ENCODE data around the gene SLC16A9.

Gene SLC16A9

GRCh38 chr10:59753267-59753666, 43.6 kb upstream of the SLC16A9 start, which contains the start of gene MRLN:
Gene MRLN (minus strand): TSS chr10:59753455.
- Histone ChIP-seq H3K27me3 (ENCODE audit: insufficient read depth, low read length) (no peaks in the 10 kb centered on the region), H2AFZ (ENCODE audit: low read length) (no peak within 1 kb of the TSS), H3K9ac (ENCODE audit: low read length) (no peak within 1 kb of the TSS), H3K9me2 (ENCODE audit: low read depth, low read length) (no peaks in the 10 kb centered on the region), H3K4me2 (ENCODE audit: low read length) (no peak within 1 kb of the TSS), H4K20me1 (ENCODE audit: insufficient read depth, low read length) (no peaks in the 10 kb centered on the region), H3K4me3 (ENCODE audit: low read depth, low read length, poor library complexity, severe bottlenecking) (no peak within 1 kb of the TSS), H3K79me2 (ENCODE audit: insufficient read depth, low read length) (no peaks in the 10 kb centered on the region), H3K9me3 (ENCODE audit: low read length) (no peaks in the 10 kb centered on the region), H3K36me3 (ENCODE audit: insufficient read depth, low read length) (no peaks in the 10 kb centered on the region), H3K27ac (ENCODE audit: low read depth, low read length, poor library complexity, severe bottlenecking) (no peak within 1 kb of the TSS), H3F3A (ENCODE audit: insufficient read depth, low read length) (no peaks in the 10 kb centered on the region), H3K4me1 (ENCODE audit: insufficient read depth, low read length, severe bottlenecking) (no peaks in the 10 kb centered on the region)
- TF ChIP-seq, protein P1, sequence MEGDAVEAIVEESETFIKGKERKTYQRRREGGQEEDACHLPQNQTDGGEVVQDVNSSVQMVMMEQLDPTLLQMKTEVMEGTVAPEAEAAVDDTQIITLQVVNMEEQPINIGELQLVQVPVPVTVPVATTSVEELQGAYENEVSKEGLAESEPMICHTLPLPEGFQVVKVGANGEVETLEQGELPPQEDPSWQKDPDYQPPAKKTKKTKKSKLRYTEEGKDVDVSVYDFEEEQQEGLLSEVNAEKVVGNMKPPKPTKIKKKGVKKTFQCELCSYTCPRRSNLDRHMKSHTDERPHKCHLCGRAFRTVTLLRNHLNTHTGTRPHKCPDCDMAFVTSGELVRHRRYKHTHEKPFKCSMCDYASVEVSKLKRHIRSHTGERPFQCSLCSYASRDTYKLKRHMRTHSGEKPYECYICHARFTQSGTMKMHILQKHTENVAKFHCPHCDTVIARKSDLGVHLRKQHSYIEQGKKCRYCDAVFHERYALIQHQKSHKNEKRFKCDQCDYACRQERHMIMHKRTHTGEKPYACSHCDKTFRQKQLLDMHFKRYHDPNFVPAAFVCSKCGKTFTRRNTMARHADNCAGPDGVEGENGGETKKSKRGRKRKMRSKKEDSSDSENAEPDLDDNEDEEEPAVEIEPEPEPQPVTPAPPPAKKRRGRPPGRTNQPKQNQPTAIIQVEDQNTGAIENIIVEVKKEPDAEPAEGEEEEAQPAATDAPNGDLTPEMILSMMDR (IDR thresholded peaks at IDR 0.05; ENCODE audit: low read length), result no peak
- no peak for TF ChIP-seq EZH2 (IDR thresholded peaks at IDR 0.05; ENCODE audit: borderline replicate concordance, low read length)

DNA sequence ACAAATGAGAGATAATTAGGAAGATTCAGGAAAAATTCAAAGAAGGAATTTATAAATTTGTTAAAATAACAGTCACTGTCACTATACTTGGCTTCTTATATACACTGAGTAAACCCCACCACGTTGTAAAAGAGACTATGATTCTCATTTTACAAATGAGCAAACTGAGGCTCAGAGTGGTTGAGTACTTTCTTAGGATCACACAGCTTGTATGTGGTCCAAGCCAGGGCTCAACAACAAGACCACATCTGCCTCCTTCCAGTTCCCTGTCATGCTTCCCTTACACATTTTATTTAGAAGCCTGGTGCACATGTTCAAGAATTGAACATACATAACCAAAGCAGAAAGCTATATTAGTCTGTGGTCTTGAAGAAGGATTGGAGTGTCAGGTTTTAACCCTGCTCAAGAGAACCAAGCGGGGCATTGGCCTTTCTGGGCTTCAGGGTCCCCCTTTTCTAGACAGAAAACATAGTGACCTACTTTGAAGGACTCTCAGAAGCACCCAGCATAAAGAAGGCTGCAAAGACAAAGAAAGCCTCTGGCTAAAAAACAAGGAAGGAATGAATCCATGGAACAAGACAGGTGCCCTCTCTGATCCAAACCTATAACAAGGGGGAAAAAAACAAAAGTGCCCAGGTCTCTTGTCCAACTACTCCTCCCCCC, 42.8 kb upstream of the SLC16A9 start:
- Histone ChIP-seq H3K4me3 (ENCODE audit: low read depth, low read length, poor library complexity, severe bottlenecking) (no peak overlapping the region), H3K9me2 (ENCODE audit: low read depth, low read length) (no peaks in the 10 kb centered on the region), H3K79me2 (ENCODE audit: insufficient read depth, low read length) (no peaks in the 10 kb centered on the region), H3K4me1 (ENCODE audit: insufficient read depth, low read length, severe bottlenecking) (no peaks in the 10 kb centered on the region), H3F3A (ENCODE audit: insufficient read depth, low read length) (no peaks in the 10 kb centered on the region), H3K27me3 (ENCODE audit: insufficient read depth, low read length) (no peaks in the 10 kb centered on the region), H2AFZ (ENCODE audit: low read length) (no peak overlapping the region), H3K9ac (ENCODE audit: low read length) (no peak overlapping the region), H4K20me1 (ENCODE audit: insufficient read depth, low read length) (no peaks in the 10 kb centered on the region), H3K9me3 (ENCODE audit: low read length) (no peaks in the 10 kb centered on the region), H3K36me3 (ENCODE audit: insufficient read depth, low read length) (no peaks in the 10 kb centered on the region), H3K4me2 (ENCODE audit: low read length) (no peak overlapping the region), H3K27ac (ENCODE audit: low read depth, low read length, poor library complexity, severe bottlenecking) (no peak overlapping the region)
- TF ChIP-seq EZH2 (IDR thresholded peaks at IDR 0.05; ENCODE audit: borderline replicate concordance, low read length), result no peak

DNA sequence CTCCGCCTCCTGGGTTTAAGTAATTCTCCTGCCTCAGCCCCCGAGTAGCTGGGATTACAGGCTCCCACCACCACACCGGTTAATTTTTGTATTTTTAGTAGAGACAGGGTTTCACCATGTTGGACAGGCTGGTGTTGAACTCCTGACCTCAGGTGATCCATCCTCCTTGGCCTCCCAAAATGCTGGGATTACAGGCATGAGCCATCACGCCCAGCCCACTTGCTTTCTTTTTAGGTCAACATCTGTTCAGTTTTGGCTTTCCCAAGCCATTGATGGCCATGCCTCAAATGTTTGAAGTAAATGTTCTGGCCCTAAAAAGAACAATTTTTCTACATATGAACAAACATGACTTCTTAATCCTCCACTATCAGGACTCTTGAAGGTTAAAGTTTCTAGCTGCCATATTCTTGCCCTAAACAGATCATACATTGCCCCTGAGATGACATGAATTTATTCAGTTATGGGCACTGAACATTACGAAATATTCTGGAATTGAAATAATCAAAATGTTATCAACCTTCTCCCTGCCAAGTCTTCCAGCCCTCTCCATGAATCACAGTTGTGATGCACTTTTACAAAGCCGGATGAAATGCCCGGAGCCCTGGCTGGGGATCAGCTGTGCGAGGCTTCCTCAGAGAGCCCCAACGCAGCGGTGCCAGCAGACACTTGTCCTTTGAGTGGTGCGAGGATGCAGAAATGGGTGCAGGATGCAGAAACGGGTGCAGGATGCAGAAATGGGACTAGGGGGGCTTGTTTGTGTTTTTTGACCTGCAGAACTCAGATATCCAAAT, 40.7 kb upstream of the SLC16A9 start:
- no peaks in the 10 kb centered on the region for H3K9me3 ChIP-seq (ENCODE audit: low read length)
- no peaks in the 10 kb centered on the region for H3K4me1 ChIP-seq (ENCODE audit: insufficient read depth, low read length, severe bottlenecking)
- TF ChIP-seq, protein P1 (IDR thresholded peaks at IDR 0.05; ENCODE audit: low read length), result no peak
- TF ChIP-seq EZH2 (IDR thresholded peaks at IDR 0.05; ENCODE audit: borderline replicate concordance, low read length), result no peak
- no peak overlapping the region for H3K4me2 ChIP-seq (ENCODE audit: low read length)
- H3K79me2 ChIP-seq (ENCODE audit: insufficient read depth, low read length), result no peaks in the 10 kb centered on the region
- H4K20me1 ChIP-seq (ENCODE audit: insufficient read depth, low read length), result no peaks in the 10 kb centered on the region
- no peaks in the 10 kb centered on the region for H3K9me2 ChIP-seq (ENCODE audit: low read depth, low read length)
- no peak overlapping the region for H3K27ac ChIP-seq (ENCODE audit: low read depth, low read length, poor library complexity, severe bottlenecking)
- H3K27me3 ChIP-seq (ENCODE audit: insufficient read depth, low read length), result no peaks in the 10 kb centered on the region
- no peaks in the 10 kb centered on the region for H3K36me3 ChIP-seq (ENCODE audit: insufficient read depth, low read length)
- H3K9ac ChIP-seq (ENCODE audit: low read length), result no peak overlapping the region
- H3F3A ChIP-seq (ENCODE audit: insufficient read depth, low read length), result no peaks in the 10 kb centered on the region
- H3K4me3 ChIP-seq (ENCODE audit: low read depth, low read length, poor library complexity, severe bottlenecking), result no peak overlapping the region
- H2AFZ ChIP-seq (ENCODE audit: low read length), result no peak overlapping the region
